Measurements from ENCODE around the gene MAP2K6.

DNA sequence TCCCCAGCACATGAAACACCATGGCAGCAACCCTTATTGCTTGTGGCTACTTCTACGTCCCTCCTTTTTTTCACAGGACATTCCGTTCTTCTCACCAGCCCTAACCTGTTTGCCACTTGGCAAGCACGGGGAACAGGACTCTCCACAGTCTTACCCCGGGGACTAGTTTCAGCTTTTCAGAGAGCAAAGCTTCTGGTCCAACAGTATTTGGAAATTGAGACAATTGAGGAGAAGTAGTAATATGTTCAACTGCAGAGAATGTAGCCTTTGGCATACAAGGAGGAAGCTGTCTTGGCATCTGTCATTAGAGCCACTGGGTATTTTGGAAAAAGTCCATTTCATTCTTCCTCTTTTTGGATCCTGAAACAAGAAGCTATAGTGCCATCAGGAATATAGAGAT, 65.7 kb downstream of the MAP2K6 start:
- TF ChIP-seq, protein P1, sequence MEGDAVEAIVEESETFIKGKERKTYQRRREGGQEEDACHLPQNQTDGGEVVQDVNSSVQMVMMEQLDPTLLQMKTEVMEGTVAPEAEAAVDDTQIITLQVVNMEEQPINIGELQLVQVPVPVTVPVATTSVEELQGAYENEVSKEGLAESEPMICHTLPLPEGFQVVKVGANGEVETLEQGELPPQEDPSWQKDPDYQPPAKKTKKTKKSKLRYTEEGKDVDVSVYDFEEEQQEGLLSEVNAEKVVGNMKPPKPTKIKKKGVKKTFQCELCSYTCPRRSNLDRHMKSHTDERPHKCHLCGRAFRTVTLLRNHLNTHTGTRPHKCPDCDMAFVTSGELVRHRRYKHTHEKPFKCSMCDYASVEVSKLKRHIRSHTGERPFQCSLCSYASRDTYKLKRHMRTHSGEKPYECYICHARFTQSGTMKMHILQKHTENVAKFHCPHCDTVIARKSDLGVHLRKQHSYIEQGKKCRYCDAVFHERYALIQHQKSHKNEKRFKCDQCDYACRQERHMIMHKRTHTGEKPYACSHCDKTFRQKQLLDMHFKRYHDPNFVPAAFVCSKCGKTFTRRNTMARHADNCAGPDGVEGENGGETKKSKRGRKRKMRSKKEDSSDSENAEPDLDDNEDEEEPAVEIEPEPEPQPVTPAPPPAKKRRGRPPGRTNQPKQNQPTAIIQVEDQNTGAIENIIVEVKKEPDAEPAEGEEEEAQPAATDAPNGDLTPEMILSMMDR (IDR thresholded peaks at IDR 0.05; ENCODE audit: control extremely low read depth in 1 of 3, insufficient read depth in 1 of 3, low read depth in 1 of 3, low read length in 3 of 3), result no peak
- TF ChIP-seq SP1 (IDR thresholded peaks at IDR 0.05; ENCODE audit: low read depth, low read length) (no peak), CREB1 (IDR thresholded peaks at IDR 0.05) (no peak), POLR2A (IDR thresholded peaks at IDR 0.05; ENCODE audit: control extremely low read depth in 1 of 2, low read depth in 2 of 2, low read length in 2 of 2) (no peak), CHD2 (IDR thresholded peaks at IDR 0.05; ENCODE audit: low read length) (no peak), HDAC2 (IDR thresholded peaks at IDR 0.05; ENCODE audit: borderline replicate concordance in 1 of 2, low read depth in 2 of 2, low read length in 2 of 2) (no peak), CBX8 (IDR thresholded peaks at IDR 0.05; ENCODE audit: borderline replicate concordance, low read depth, low read length) (no peak), ZNF274 (IDR thresholded peaks at IDR 0.05; ENCODE audit: borderline replicate concordance, extremely low read depth, low read length) (no peak), EP300 (IDR thresholded peaks at IDR 0.05; ENCODE audit: borderline replicate concordance in 1 of 2, low read depth in 2 of 2, low read length in 2 of 2) (no peak), TAF1 (IDR thresholded peaks at IDR 0.05; ENCODE audit: low read depth, low read length) (no peak)
- TF ChIP-seq, protein P2, sequence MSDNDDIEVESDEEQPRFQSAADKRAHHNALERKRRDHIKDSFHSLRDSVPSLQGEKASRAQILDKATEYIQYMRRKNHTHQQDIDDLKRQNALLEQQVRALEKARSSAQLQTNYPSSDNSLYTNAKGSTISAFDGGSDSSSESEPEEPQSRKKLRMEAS (IDR thresholded peaks at IDR 0.05), result no peak
- TF ChIP-seq, protein P3, sequence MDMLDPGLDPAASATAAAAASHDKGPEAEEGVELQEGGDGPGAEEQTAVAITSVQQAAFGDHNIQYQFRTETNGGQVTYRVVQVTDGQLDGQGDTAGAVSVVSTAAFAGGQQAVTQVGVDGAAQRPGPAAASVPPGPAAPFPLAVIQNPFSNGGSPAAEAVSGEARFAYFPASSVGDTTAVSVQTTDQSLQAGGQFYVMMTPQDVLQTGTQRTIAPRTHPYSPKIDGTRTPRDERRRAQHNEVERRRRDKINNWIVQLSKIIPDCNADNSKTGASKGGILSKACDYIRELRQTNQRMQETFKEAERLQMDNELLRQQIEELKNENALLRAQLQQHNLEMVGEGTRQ (IDR thresholded peaks at IDR 0.05; ENCODE audit: low read length), result no peak

Measured in H1 (cell line).